Glutamatergic neuron (in vitro differentiated cells): ENCODE data around the gene MACROD2. TPM values are rescaled to one million over a fixed set of nuclear protein-coding genes. Genes with fewer than 3 reads are reported as not detected.

ENCODE experiments used
- DNase-seq: peaks from one replicate; pipeline ENCODE4 v3.0.0; 2022
- H3K27ac Mint-ChIP-seq: one replicate; pipeline ENCODE4 v1.8.0; 2020; ENCODE audit warnings: mild to moderate bottlenecking, mixed read lengths, inconsistent platforms; ENCODE audit not compliant: unreplicated experiment
- H3K27me3 Mint-ChIP-seq: one replicate; pipeline ENCODE4 v1.8.0; 2020; ENCODE audit warnings: mild to moderate bottlenecking, moderate library complexity, mixed read lengths, inconsistent platforms; ENCODE audit not compliant: unreplicated experiment
- H3K36me3 Mint-ChIP-seq: one replicate; pipeline ENCODE4 v1.8.0; 2020; ENCODE audit warnings: mild to moderate bottlenecking, mixed read lengths, inconsistent platforms; ENCODE audit not compliant: unreplicated experiment
- H3K4me1 Mint-ChIP-seq: one replicate; pipeline ENCODE4 v1.8.0; 2020; ENCODE audit warnings: mild to moderate bottlenecking, low read depth, mixed read lengths, inconsistent platforms; ENCODE audit not compliant: unreplicated experiment
- H3K4me3 Mint-ChIP-seq: one replicate; pipeline ENCODE4 v1.8.0; 2020; ENCODE audit warnings: mild to moderate bottlenecking, mixed read lengths, inconsistent platforms; ENCODE audit not compliant: unreplicated experiment
- H3K9me3 Mint-ChIP-seq: one replicate; pipeline ENCODE4 v1.8.0; 2020; ENCODE audit warnings: mild to moderate bottlenecking, moderate library complexity, mixed read lengths, inconsistent platforms; ENCODE audit not compliant: unreplicated experiment
- CTCF ChIP-seq: fragments of 200-600 bp; sonication (generic); IDR thresholded peaks from one replicate; pipeline ENCODE4 v1.5.0; 2021; ENCODE audit not compliant: partially characterized antibody, unreplicated experiment
- total RNA-seq: library from RNA; stranded (reverse); fragmentation: NEBNext Ultra II Directional; extraction: Animal tissue kit (Norgen Biotek cat#: 25700); gene quantifications from one replicate; pipeline ENCODE4 v1.2.1, GENCODE V29; 2021; ENCODE audit not compliant: unreplicated experiment

MACROD2 gene
- total RNA-seq, 1 donor from 2014 or later: 8.7 TPM

- Mint-ChIP-seq H3K4me1 (peaks cover 17% of the 10 kb centered on the region), H3K27ac (no peak overlapping the region), H3K36me3 (no peaks in the 10 kb centered on the region), H3K4me3 (no peak overlapping the region), H3K27me3 (no peaks in the 10 kb centered on the region), H3K9me3 (no peaks in the 10 kb centered on the region)
- TF ChIP-seq CTCF: no peak
- DNase-seq: no peak
These were observed 2074.2 kb downstream of the MACROD2 start for GRCh38 chr20:16069389-16070010.

- no peak overlapping the region for H3K27ac Mint-ChIP-seq
- H3K9me3 Mint-ChIP-seq: no peaks in the 10 kb centered on the region
These were observed 2076.9 kb downstream of the MACROD2 start for GRCh38 chr20:16072220-16072619.

DNA sequence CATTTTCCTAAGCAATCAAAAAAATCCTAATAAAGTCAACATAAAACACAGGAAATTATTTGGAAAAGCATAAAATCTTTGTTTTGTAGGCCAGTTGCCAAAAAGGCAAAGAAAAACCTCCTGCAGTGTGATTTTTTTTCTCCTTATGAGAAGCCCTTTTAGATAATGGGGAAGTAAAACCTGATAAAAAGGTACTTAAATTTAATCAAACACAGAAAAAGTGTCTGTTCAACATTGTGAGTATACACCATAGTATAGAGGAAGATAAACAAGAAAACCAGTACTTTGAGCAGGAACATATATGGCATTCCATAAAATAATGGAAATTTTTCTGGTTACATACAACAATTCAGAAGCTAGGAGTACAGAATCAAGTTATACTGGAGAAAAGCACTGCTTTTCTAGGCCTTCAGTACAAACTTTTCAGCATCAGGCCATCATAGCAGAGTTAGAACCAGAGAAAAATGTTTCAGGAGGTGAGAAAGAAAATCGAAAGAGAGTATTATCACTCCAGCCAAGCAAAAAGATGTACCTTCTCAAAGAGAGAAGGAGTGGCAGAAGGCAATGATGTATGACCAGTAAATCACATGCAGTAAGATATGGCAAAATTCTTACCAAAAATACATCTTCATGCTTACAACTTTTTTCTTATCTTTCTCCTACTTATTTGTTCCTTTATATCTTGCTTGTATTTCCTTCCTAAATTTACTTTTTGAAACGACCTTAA, 2083.0 kb downstream of the MACROD2 start:
- H3K4me3 Mint-ChIP-seq: no peak overlapping the region
- no peak overlapping the region for H3K27ac Mint-ChIP-seq
- no peaks in the 10 kb centered on the region for H3K9me3 Mint-ChIP-seq
- TF ChIP-seq CTCF: no peak
- no peak for DNase-seq
- H3K36me3 Mint-ChIP-seq: no peaks in the 10 kb centered on the region
- no peaks in the 10 kb centered on the region for H3K4me1 Mint-ChIP-seq
- no peaks in the 10 kb centered on the region for H3K27me3 Mint-ChIP-seq

More at GRCh38 chr20:16072220-16072619, 2076.9 kb downstream of the MACROD2 start:
- H3K4me1 Mint-ChIP-seq: no peaks in the 10 kb centered on the region
- H3K27me3 Mint-ChIP-seq: no peaks in the 10 kb centered on the region
- no peak for DNase-seq
- no peak overlapping the region for H3K4me3 Mint-ChIP-seq
- no peak for TF ChIP-seq CTCF
- H3K36me3 Mint-ChIP-seq: no peaks in the 10 kb centered on the region

- Mint-ChIP-seq H3K27me3 (no peaks in the 10 kb centered on the region), H3K36me3 (no peaks in the 10 kb centered on the region), H3K27ac (no peak overlapping the region), H3K9me3 (no peaks in the 10 kb centered on the region), H3K4me1 (no peaks in the 10 kb centered on the region), H3K4me3 (no peak overlapping the region)
- TF ChIP-seq CTCF: no peak
- DNase-seq: no peak
These were observed 2086.1 kb downstream of the MACROD2 start for GRCh38 chr20:16081421-16081820.

DNA sequence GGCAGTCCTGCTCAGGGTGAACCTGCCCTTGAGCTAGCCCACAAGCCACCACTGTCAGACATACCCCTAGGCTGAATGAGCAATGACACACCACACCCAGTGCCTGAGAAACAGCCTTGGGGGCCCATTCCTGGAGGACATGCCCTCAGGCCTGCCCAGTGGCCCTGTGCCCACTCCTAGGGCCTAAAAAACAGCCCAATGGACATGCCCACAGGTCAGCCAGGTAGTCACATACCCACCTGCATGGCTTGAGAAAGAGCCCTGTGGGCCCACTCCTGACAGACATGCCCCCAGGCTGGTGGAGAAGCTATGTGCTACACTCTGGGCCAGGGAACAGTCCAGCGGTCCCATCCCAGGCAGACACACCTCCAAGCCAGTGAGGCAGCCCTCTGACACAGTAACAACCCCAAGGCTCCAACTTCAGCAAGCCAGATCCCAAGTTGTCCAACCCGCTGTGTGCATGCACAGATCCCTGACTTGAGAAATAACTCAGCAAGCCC, 2086.8 kb downstream of the MACROD2 start:
- Mint-ChIP-seq H3K36me3 (no peaks in the 10 kb centered on the region), H3K4me1 (no peaks in the 10 kb centered on the region), H3K27me3 (no peaks in the 10 kb centered on the region), H3K9me3 (no peaks in the 10 kb centered on the region), H3K27ac (no peak overlapping the region), H3K4me3 (no peak overlapping the region)
- no peak for DNase-seq
- TF ChIP-seq CTCF: no peak
